Right lobe of liver (tissue), 4 donors: ENCODE measurements around the gene SH3RF3.

Experiments used
- CTCF ChIP-seq, 4 donors: fragments of 200-600 bp in 3 of 4; fragments of 450-650 bp in 1 of 4; IDR thresholded peaks; one replicate each; pipeline versions ENCODE4 v1.5.1 to v1.8.0; 2016 to 2022; ENCODE audit warnings: antibody characterized with exemption in 4 of 4, mild to moderate bottlenecking in 2 of 4
- POLR2A ChIP-seq: fragments of 450-650 bp; IDR thresholded peaks from one replicate; pipeline ENCODE4 v1.6.1; 2017; ENCODE audit warnings: antibody characterized with exemption, mild to moderate bottlenecking
- donor health status: DM: no; HTN: no; CAD: no.
- donor health status: DM: no; HTN: no; CAD: no.
- donor health status: DM: no; HTN: yes; CAD: no.

GRCh38 chr2:109194620-109194937 is 65.6 kb downstream of the SH3RF3 start:
- no peak for TF ChIP-seq CTCF (IDR thresholded peaks at IDR 0.05)
- no peak for TF ChIP-seq POLR2A
